CD14-positive monocyte (primary cell): ENCODE data around the gene TES. TPM values are rescaled to one million over a fixed set of nuclear protein-coding genes. Genes with fewer than 3 reads are reported as not detected.
A peak's percentile ranks its signal among the peaks of the same experiment; 100 is the strongest.

ENCODE experiments used
- DNase-seq, 3 donors: peaks; one replicate each; pipeline ENCODE4 v3.0.0-alpha.2; 2011 to 2022
- H2AFZ ChIP-seq: 2 replicates; pipeline ENCODE4 v1.6.0; 2012; ENCODE audit warnings: mild to moderate bottlenecking, low read depth, low read length, inconsistent platforms; ENCODE audit not compliant: insufficient read depth, poor library complexity, severe bottlenecking
- H3K27ac ChIP-seq, 2 donors: 1 replicate in 1 of 2; 2 replicates in 1 of 2; pipeline ENCODE4 v1.5.1; 2012 to 2013; ENCODE audit warnings: low read length in 2 of 2, control low read depth in 1 of 2, inconsistent platforms in 1 of 2, low read depth in 1 of 2, mild to moderate bottlenecking in 1 of 2
- H3K27me3 ChIP-seq, 2 donors: one replicate each; pipeline versions ENCODE4 v1.6.0 to v1.6.1; 2011 to 2013; ENCODE audit warnings: low read length in 2 of 2; ENCODE audit not compliant: control insufficient read depth in 2 of 2, insufficient read depth in 2 of 2
- H3K36me3 ChIP-seq, 2 donors: replicated peaks in 1 of 2; 1 replicate in 1 of 2; 2 replicates in 1 of 2; pipeline versions ENCODE4 v1.5.1 to v1.6.1; 2012 to 2013; ENCODE audit warnings: low read length in 2 of 2, control low read depth in 1 of 2, inconsistent platforms in 1 of 2, mild to moderate bottlenecking in 1 of 2; ENCODE audit not compliant: insufficient read depth in 2 of 2, control insufficient read depth in 1 of 2
- H3K4me1 ChIP-seq, 2 donors: 1 replicate in 1 of 2; 2 replicates in 1 of 2; pipeline versions ENCODE4 v1.5.1 to v1.6.1; 2012 to 2013; ENCODE audit warnings: low read length in 2 of 2, control low read depth in 1 of 2, inconsistent platforms in 1 of 2, mild to moderate bottlenecking in 1 of 2, moderate library complexity in 1 of 2; ENCODE audit not compliant: insufficient read depth in 2 of 2, control insufficient read depth in 1 of 2
- H3K4me2 ChIP-seq: replicated peaks from 2 replicates; pipeline ENCODE3; 2012; ENCODE audit warnings: low read length, moderate library complexity, mild to moderate bottlenecking; ENCODE audit not compliant: poor library complexity, severe bottlenecking; ENCODE audit errors: extremely low read depth
- H3K4me3 ChIP-seq, 3 experiments: fragments of 200-600 bp in 1 of 3; sonication (generic) in 1 of 3; replicated peaks in 1 of 3; 1 replicate in 2 of 3; 2 replicates in 1 of 3; pipeline ENCODE4 v1.5.1; 2011 to 2013; ENCODE audit warnings: low read length in 3 of 3, mild to moderate bottlenecking in 3 of 3, control low read depth in 2 of 3, low read depth in 2 of 3, inconsistent platforms in 1 of 3, moderate library complexity in 1 of 3
- H3K79me2 ChIP-seq: 2 replicates; pipeline ENCODE4 v1.6.0; 2012; ENCODE audit warnings: mild to moderate bottlenecking, control low read depth, inconsistent platforms, low read length, moderate library complexity; ENCODE audit not compliant: insufficient read depth
- H3K9ac ChIP-seq: 2 replicates; pipeline ENCODE4 v1.6.0; 2017; ENCODE audit warnings: low read length, mild to moderate bottlenecking; ENCODE audit not compliant: insufficient read depth, poor library complexity, severe bottlenecking
- H3K9me3 ChIP-seq, 2 donors: replicated peaks in 1 of 2; 1 replicate in 1 of 2; 2 replicates in 1 of 2; pipeline versions ENCODE4 v1.5.1 to v1.6.1; 2012 to 2013; ENCODE audit warnings: low read length in 2 of 2, control low read depth in 1 of 2; ENCODE audit not compliant: control insufficient read depth in 1 of 2, insufficient read depth in 1 of 2
- H4K20me1 ChIP-seq: 2 replicates; pipeline ENCODE4 v1.6.0; 2012; ENCODE audit warnings: mild to moderate bottlenecking, low read length, control low read depth, moderate library complexity; ENCODE audit not compliant: insufficient read depth
- H3K27ac Mint-ChIP-seq, 7 donors: one replicate each; pipeline ENCODE4 v1.8.0; 2020; ENCODE audit warnings: mild to moderate bottlenecking in 7 of 7, mixed read lengths in 7 of 7, moderate library complexity in 6 of 7, inconsistent platforms in 2 of 7
- H3K27me3 Mint-ChIP-seq, 3 donors: one replicate each; pipeline ENCODE4 v1.8.0; 2021 to 2022; ENCODE audit warnings: low read depth in 3 of 3, mild to moderate bottlenecking in 3 of 3, mixed read lengths in 3 of 3, moderate library complexity in 3 of 3, inconsistent platforms in 1 of 3
- H3K36me3 Mint-ChIP-seq, 2 donors: one replicate each; pipeline ENCODE4 v1.8.0; 2020; ENCODE audit warnings: mixed read lengths in 2 of 2, inconsistent platforms in 1 of 2, mild to moderate bottlenecking in 1 of 2
- H3K4me1 Mint-ChIP-seq: one replicate; pipeline ENCODE4 v1.8.0; 2020; ENCODE audit warnings: mild to moderate bottlenecking, mixed read lengths
- H3K4me3 Mint-ChIP-seq, 2 donors: one replicate each; pipeline ENCODE4 v1.8.0; 2020; ENCODE audit warnings: mild to moderate bottlenecking in 2 of 2, mixed read lengths in 2 of 2, moderate library complexity in 1 of 2
- H3K9me3 Mint-ChIP-seq, 7 donors: one replicate each; pipeline ENCODE4 v1.8.0; 2020 to 2022; ENCODE audit warnings: mixed read lengths in 7 of 7, mild to moderate bottlenecking in 6 of 7, moderate library complexity in 6 of 7, inconsistent platforms in 2 of 7
- WGBS: methylation state at CpG from one replicate; pipeline ENCODE4 v1.1.5; 2013; ENCODE audit warnings: missing lambda C conversion rate; ENCODE audit not compliant: insufficient coverage; 5-methylcytosine and 5-hydroxymethylcytosine counted together
- intact Hi-C, 2 donors: fragments of 100-400 bp; cut with micrococcal nuclease; formaldehyde crosslinking; loops; one replicate each; pipeline versions ENCODE4 v1.15.0 to v1.15.1; 2023
- polyA plus RNA-seq, 3 donors: library from polyadenylated mRNA; depleted of rRNA in 1 of 3; unstranded in 2 of 3; stranded (reverse) in 1 of 3; fragments of 300-500 nt in 2 of 3; fragments of >200 nt in 1 of 3; fragmentation: Illumina TruSeq in 2 of 3; gene quantifications; 1 replicate in 2 of 3; 2 replicates in 1 of 3; pipeline ENCODE4 v1.2.3, GENCODE V29; 2012 to 2021
- TF ChIP-seq, protein P1 (sequence below): fragments of 200-600 bp; IDR thresholded peaks from one replicate; pipeline ENCODE4 v1.8.0; 2022; ENCODE audit warnings: antibody characterized with exemption, mild to moderate bottlenecking

The TES gene
- polyA plus RNA-seq, 3 donors: 61.7 to 104 (median 89.0) TPM

DNA sequence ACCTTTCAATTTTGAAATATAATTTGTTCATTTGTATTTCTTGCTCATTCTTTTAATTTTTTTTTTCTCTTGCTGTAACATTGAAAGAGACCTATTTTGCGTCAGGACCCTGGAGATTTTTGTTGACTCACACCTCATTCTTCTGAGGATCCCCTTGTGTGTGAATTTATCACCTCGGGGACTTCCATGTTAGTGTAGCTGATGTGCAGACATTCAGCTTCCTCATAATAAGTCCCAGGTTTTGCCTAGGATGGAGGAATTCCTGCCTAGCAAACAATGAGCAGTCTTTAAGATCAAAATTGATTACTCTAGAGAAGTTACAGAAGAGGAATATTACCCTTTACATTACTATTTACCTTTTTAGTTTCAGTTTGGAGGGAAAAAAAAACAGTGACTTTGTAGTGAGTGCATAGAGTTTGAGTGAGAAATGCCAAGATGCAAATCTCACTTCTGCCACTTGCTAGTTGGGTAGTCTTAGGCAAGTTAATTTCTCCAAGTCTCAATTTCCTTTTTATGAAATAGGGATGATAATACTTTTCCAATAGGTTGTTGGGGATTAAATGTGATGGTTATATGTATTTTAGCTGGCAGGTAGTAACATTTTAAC is 14.3 kb downstream of the TES start:
- Histone ChIP-seq H3K4me3 (no peak overlapping the region), H3K9ac (no peak overlapping the region), H3K27me3 (no peaks in the 10 kb centered on the region), H3K79me2 (peaks cover 99% of the 10 kb centered on the region), H3K36me3 (no peaks in the 10 kb centered on the region), H2AFZ (no peak overlapping the region), H3K9me3 (no peaks in the 10 kb centered on the region), H3K4me2 (no peak overlapping the region), H4K20me1 (peaks cover 97% of the 10 kb centered on the region), H3K4me1 (peaks cover 15 to 43% of the 10 kb centered on the region in 2 donors), H3K27ac (peak overlapping the region in 1 of 2 donors; percentile 64)
- Mint-ChIP-seq H3K27me3 (no peaks in the 10 kb centered on the region), H3K4me1 (peaks cover 54% of the 10 kb centered on the region), H3K27ac (peak overlapping the region in 5 of 7 donors; percentile 71 to 78 (median 75)), H3K4me3 (no peak overlapping the region), H3K9me3 (peaks cover 0 to 5% (median 0%) of the 10 kb centered on the region in 7 donors), H3K36me3 (peaks cover 2 to 6% of the 10 kb centered on the region in 2 donors)
- TF ChIP-seq, protein P1, sequence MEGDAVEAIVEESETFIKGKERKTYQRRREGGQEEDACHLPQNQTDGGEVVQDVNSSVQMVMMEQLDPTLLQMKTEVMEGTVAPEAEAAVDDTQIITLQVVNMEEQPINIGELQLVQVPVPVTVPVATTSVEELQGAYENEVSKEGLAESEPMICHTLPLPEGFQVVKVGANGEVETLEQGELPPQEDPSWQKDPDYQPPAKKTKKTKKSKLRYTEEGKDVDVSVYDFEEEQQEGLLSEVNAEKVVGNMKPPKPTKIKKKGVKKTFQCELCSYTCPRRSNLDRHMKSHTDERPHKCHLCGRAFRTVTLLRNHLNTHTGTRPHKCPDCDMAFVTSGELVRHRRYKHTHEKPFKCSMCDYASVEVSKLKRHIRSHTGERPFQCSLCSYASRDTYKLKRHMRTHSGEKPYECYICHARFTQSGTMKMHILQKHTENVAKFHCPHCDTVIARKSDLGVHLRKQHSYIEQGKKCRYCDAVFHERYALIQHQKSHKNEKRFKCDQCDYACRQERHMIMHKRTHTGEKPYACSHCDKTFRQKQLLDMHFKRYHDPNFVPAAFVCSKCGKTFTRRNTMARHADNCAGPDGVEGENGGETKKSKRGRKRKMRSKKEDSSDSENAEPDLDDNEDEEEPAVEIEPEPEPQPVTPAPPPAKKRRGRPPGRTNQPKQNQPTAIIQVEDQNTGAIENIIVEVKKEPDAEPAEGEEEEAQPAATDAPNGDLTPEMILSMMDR: no peak
- DNase-seq: peak in 2 of 3 donors; percentile 30 to 78
- no CpG with 5 or more reads among the region's 2 CpGs for WGBS
- intact Hi-C loops: no loop called here

DNA sequence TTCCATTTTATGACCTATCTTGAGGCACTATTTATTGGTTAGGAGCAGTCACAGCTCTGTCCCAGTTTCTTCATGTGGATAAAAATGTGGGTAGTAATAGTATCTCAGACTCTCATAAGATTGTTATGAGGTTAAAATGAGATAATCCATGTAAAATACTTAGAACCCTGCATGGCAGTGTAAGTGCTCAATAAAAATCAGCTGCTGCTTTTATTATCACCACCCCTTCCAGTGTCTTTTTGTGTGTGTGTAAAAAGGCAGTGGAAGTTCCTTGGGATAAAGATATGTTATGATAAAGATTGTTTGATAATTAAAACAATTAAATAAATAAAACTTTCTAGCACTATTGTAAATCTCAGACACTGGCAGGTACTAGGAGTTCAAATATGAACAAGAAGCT is 15.5 kb downstream of the TES start:
- H3K9me3 Mint-ChIP-seq: peaks cover 0 to 5% (median 0%) of the 10 kb centered on the region in 7 donors
- Histone ChIP-seq H3K4me2 (no peak overlapping the region), H2AFZ (no peak overlapping the region), H3K27ac (no peak overlapping the region), H3K36me3 (no peaks in the 10 kb centered on the region), H3K4me1 (peaks cover 27 to 56% of the 10 kb centered on the region in 2 donors), H3K27me3 (no peaks in the 10 kb centered on the region), H3K4me3 (no peak overlapping the region), H3K79me2 (peaks cover 99% of the 10 kb centered on the region), H3K9ac (no peak overlapping the region), H3K9me3 (no peaks in the 10 kb centered on the region), H4K20me1 (peaks cover 97% of the 10 kb centered on the region)
- intact Hi-C loops: no loop called here
- H3K27ac Mint-ChIP-seq: peak overlapping the region in 1 of 7 donors; percentile 18
- H3K36me3 Mint-ChIP-seq: peaks cover 2 to 6% of the 10 kb centered on the region in 2 donors
- no peaks in the 10 kb centered on the region for H3K27me3 Mint-ChIP-seq
- DNase-seq: no peak
- peaks cover 64% of the 10 kb centered on the region for H3K4me1 Mint-ChIP-seq
- TF ChIP-seq, protein P1: no peak
- no peak overlapping the region for H3K4me3 Mint-ChIP-seq
